GM19023 (cell line): ENCODE results near the gene PARVG.
"Not testable (repeated sequence)": the region's sequence is repeated elsewhere in the genome, so short reads cannot be mapped to it uniquely, and the experiment has no call there.

Experiments
- ATAC-seq: cut with Tn5 transposase; IDR thresholded peaks from one replicate; pipeline ENCODE4 v1.9.1; 2021; ENCODE audit warnings: mild to moderate bottlenecking, moderate library complexity; ENCODE audit not compliant: unreplicated experiment

The PARVG gene

DNA sequence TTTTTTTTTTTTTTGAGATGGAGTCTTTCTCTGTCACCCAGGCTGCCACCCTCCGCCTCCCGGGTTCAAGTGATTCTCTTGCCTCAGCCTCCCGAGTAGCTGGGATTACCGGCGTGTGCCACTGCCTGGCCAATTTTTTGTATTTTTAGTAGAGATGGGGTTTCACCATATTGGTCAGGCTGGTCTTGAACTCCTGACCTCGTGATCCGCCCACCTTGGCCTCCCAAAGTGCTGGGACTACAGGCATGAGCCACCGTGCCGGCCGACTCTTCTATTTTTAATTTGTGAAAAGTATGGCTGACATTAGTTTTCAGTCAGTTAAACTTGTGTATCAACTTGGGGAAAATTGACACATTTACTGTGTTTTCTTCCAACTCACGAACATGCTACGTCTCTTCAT, 53.6 kb downstream of the PARVG start:
- not testable (repeated sequence) for ATAC-seq

DNA sequence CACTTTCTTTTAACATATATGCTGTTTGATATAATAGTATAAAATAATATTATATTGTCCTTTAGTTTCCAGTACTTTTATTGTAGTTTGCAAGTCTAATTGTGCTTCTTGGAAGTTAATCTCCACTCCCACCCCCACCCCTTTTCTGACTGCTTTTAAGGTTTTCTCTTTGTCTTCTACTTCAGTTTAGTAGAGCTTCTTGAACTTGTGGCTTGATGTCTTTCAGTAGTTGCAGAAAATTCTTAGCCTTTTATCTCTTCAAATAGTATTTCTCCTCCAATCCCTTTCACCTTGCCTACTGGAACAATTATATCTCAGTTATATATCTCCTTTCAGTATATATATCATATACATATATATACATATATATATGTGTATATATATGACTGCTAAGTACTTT, 56.6 kb downstream of the PARVG start:
- ATAC-seq = no peak

DNA sequence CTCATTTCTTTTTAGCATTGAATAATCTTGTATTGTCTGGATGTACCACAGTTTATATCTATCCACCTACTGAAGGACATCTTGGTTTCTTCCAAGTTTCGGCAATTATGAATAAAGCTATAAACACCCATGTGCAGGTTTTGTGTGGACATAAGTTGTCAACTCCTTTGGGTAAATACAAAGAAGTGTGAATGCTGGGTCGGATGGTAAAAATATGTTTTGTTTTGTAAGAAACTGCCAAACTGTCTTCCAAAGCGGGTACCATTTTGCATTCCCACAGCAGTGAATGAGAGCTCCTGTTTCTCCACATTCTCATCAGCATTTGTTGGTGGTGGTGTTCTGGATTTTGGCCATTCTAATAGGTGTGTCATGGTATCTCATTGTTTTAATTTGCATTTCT, 60.4 kb downstream of the PARVG start:
- ATAC-seq = not testable (repeated sequence)

DNA sequence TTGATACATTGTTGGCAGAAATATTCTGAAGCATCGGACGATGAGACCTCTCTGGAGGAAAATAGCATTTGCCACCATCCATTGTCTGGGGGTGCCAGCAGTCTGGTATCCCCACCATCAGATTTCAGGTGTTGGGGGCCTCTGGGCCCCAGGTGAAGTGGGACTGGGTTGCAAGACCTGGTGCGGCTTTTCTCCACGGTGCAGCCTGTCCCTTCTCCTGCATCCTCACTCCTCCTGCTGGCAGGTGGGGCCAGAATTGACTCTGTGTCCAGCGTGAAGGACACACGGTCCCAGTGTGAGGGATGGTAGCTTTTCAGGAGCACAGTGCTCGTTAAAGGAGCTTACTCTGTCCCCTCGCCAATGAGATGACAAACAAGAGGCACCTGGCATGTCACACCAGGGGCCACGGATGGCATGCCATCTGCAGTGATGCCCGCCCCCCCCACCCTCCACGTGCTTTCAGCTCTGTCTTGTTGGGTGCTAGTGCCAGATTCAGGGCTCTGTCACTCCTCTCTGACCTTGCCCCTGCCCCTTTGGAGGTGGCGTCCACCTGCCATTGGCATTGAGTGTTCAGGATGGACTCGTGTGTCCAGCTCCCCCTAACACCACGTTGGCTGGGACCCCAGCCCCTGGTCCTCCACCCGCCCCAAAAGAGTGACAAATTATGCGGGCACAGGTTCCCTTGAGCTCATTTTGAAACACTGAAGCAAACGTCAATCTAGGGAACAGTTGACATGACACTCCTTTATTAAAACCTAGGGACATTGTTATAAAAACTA, 62.4 kb downstream of the PARVG start:
- ATAC-seq = no peak

DNA sequence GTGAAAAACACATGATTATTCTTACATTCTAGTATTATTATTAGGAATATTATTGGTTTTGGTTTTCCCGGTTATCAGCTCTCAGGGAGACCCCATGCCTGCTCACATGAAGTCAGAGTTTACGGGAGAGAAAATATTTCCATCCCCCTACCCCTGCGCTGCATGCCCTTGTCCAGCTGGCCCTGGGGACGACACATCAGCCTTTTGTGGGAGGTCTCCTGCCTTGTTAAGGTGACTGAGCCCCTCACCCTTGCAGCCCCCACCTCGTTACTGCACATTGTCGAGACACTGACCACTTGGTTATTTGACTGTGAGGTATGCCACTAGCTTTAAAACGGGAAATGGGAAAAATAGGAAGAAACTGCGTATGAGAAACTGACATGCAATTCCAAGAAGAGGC, 63.0 kb downstream of the PARVG start:
- ATAC-seq = no peak

DNA sequence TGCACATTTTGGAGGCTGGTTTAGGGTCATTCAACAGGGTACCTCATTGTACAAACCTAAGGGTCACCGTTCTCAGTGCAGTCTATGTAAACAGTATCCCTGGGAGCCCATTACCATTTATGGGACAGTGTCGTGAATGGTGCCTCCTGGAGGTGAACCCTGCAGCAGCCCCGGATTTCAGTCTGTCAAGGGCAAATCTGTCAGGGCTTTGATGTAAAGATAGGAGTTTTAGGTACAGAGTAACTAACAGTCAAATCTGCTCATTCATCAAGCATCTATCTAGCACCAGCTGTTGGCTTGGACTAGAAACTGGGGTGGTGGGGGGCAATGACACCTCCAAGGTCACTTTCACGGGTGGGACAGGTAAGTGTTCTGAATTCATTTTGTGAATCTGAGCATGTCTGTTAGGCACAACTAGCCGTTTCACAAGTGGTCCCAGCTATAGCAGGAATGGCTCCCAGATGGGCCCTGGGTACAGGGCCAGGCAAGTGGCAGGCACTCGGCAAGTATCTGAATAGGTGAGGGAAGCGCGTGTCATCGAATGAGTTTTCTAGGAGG, 63.6 kb downstream of the PARVG start:
- ATAC-seq = no peak

DNA sequence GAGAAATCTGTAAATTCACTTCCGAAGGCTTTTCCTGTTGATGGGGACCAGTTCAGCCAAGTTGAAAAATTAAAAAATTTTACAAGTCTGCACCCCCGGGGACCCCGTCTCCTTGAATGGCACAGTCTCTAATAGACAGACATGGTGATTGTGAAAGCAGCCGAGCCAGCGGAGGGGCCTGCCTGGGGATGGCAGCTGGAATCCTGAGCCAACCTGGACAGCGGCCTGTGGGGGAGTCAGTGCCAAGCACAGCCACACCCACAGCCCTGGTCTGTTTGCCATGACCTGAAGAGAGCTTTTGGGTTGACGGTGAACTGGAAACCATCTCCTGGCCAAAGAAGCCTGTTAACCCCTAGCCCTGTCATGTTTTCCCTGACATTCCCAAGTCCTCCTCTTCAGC, 64.7 kb downstream of the PARVG start:
- ATAC-seq = no peak

DNA sequence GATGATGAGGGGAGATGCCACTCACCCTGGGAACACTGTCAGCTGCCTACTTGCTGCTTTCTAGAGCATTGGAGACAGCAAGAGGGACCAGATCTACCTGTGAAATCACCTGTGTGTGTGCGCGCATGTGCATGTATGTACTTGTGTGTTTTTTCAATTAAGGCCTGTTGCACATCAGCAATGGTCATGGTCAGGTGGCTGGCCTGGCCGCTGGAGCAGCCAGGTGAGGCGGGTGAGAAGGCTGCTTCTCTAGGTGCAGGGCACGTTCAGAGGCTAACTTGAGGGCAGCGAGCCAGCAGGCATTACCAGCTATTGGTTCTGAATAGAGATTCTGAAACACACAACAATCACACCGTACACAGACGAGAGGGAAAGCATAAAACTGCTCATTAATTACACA, 65.1 kb downstream of the PARVG start:
- ATAC-seq = no peak

DNA sequence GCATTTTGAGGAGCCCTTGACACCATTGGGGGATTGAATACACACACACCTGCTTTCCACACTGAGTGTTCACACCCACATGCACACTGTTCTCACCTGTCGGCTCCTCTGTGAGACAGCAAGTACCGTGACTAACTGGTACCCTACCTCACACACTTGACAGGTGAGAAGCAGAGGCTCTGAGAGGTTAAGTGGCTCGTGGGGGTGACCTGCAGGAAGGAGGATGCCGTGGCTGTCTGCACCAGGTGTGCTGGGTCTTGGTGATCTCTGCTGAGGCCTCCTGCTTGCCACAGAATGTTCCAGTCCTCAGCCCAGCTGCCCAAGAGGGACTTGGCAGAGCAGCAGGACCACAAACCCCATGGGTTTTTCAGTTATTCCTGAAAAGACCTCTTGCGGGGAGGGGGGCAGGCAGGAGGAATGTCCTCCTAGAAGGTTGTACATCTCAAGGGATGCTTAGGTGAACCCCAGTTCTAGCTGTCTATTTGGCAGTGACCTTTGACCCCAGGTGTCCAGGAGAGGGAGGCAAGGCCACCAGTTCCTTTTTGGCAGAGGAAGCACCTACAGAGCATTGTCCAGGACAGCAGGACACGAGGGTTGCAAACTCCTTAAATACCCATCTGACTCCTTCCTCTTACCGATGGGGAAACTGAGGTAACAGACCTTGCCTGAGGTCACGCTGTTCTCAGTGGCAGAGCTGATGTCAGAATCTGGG, 66.0 kb downstream of the PARVG start:
- no peak for ATAC-seq

DNA sequence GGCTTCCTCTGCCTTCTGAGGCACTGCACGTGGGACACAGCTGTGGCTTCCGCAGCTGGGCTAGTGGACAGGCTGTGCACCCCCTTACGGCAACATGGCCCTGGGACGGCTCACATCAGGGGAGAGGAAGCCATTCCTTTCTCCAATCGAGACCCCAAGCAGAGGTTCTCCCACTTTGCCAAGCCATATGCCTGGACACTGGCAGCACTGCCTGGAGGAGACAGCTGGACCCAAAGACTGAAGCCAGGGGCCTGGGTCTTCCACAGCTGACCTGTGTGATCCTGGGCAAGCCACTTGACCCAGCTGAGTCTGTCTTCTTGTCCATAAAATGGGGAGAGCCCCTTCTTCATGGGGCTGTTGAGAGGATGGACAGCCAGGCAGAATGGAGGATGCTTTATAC, 66.6 kb downstream of the PARVG start:
- ATAC-seq = no peak

DNA sequence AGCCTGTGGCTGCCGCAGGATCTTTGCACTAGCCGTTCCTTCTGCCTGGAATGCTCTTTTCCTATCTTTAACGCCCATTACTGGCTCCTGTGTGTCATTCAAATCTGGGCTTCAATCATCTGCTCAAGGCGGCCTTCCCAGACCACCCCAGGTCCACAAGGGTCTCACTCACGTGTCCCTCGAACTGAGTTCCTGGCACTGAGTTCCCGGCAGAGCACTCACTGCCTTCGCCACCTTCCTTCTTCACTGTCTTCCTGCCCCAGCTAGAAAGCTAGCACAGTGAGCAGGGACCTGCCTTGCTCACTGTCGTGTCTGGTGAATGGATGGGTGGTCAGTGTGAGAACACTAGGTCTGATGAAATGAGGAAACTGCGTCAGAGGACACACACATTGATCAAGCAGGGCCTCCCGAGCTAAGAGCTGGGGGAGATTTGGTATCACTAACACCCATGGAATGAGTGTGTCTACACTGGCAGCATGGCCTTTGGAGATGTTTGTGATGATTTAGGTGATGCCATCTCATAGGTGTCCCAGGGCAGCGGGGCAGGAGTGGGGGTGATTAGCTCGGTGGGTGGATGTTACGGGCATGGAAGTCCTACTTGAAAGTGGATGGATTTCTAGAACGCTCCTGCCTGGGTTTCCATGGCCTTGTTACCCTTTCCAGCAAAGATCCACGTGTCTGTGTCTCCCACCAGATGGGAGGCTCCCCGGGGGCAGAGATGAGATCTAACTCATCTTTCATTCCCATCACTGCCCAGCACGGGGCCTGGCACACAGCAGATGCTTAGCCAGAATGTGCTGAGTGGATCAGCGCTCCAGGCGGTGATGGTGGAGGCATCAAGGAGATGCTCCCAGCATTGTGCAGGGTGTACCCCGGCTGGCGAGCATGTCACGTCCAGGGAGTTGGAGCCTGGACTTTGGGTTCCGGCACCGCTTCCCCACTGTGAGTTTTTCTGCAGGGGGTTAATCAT, 67.5 kb downstream of the PARVG start:
- no peak for ATAC-seq

DNA sequence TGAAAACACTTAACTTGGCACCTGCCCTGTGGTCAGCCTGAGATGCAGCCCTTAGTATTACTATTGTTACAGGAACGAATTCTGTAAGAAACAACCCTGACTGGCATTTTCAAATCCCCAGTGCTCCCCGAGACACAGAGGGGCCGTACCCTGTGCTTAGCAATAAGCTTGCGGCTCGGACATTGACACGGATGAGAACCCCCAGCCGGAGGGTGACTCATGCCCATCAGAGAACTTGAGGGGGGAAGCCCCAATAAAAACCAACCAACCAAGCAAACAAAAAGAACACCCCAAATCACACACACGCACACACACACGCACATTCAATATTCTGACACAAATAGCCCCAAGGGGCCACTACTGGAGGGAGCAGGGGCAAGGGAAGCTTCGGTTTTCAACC, 68.2 kb downstream of the PARVG start:
- ATAC-seq = no peak

DNA sequence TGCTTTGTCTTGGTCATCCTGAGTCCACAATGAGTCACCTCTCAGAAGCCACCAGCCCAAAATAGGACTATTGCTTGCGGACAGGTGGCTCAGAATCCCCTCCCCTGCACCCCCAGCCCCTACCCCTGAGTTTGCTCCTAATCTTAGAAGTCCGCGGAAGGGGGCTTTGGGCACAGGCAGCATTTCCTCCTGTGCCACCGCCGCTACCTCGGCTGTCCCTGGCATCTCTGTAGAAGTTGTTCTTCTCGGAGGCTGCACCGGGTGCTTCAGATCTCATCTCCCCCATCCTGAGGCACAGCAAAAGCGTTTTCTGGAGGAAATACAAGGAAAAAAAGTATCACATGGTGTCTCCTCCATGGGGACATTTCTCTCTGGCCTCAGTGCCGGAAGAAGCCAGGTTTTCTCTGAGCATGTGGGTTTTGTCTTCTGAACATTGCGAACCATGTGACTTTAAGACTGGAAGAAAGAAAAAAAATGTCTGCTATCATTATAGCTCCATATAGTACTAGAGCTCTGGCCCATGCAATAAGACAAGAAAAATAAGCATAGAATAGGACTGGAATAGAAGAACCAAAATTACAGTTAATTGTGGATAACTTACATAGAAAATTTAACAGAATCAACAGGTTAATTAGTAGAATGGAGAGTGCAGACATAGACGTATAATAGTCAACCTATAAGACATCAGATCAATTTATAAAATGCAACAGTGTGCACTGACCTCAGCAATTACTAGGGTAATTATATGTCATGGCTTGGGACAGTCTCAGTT, 68.8 kb downstream of the PARVG start:
- ATAC-seq = no peak

DNA sequence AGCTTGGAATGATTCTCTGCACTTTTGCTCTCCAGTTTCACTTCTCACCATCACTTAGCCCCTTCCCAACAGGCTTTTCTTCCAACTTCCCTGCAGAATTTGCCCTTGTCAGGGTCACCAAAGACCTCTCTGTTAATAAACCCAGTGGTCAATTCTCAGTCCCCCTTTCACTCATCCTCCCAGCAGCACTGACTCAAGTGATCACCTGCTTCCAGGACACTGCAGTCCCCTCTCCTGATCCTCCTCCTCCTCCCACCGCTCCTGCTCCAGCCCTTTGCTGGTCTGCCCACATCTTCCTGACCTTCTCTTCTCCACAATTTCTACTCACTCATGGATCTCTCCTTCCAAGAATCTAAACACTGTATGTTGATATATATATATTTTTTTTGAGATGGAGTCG, 74.1 kb downstream of the PARVG start:
- ATAC-seq = no peak

DNA sequence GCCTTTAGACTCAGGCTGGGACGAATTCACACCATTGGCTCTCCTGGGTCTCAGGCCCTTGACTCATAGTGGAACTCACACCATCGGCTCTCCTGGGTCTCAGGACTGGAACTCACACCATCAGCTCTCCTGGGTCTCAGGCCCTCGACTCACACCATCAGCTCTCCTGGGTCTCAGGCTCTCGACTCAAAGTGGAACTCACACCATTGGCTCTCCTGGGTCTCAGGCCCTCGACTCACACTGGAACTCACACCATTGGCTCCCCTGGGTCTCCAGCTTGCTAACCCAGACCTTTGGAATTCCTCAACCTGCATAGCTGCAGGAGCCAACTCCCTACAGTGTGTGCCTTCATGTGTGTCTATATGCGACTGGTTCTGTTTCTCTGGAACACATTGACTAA, 75.4 kb downstream of the PARVG start:
- ATAC-seq = no peak

DNA sequence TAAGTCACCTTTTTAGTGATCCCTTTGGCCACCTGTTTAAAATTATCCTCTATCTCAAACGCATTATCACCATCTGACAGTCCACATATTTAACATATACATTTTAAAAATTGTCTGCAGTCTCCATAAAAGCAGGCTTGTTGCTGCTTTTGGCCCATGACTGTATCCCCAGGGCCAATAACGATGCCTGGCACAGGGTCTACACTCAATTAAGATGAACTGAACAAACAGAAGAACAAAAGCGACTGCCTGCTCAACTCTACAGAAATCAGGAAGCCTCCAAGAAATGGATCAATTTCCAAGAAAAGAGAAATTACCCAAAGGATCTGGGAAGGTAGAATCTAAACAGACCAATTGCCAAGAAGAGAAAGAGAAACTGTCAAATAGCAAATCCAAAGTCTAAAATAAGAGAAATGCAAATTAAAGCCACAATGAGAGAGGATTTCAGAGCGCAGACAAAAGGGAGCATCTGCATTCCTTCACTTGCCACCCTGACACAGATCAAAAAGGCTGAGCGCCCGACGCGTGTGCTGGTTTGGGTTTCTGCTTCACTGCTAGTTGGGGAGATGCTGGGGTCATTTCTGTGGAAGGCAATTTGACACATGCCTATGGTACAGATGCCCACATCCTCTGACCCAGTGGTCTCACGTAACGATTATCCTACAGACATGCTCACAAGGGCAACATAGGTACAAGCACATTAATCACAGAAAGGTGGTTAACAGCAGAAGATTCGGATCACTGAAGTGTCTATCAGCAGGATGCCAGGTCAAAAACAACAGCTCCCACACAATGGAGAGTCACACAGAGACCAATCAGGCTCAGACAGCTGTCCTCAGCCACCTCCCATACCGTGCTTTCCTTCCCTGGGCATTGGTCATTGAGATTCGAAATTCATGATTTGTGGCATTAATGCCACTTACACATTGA, 76.1 kb downstream of the PARVG start:
- ATAC-seq = no peak
